H1 (cell line): ENCODE results near the gene RBM20. TPM values are rescaled to one million over a fixed set of nuclear protein-coding genes. Genes with fewer than 3 reads are reported as not detected.

Source experiments
- ATF2 ChIP-seq: IDR thresholded peaks from 2 replicates; pipeline ENCODE4 v1.6.1; 2012; ENCODE audit warnings: low read length, inconsistent platforms
- ATF3 ChIP-seq: IDR thresholded peaks from 2 replicates; pipeline ENCODE4 v1.6.1; 2011; ENCODE audit warnings: low read depth, mild to moderate bottlenecking, low read length; ENCODE audit not compliant: insufficient read depth
- CBX8 ChIP-seq: fragments of 300-800, 300-1000 bp; sonication (generic); IDR thresholded peaks from 2 replicates; pipeline ENCODE4 v1.7.1; 2016; ENCODE audit warnings: low read depth, low read length, borderline replicate concordance
- CHD7 ChIP-seq: fragments of 300-600 bp; sonication (generic); IDR thresholded peaks from 2 replicates; pipeline ENCODE4 v1.7.1; 2012; ENCODE audit warnings: low read length, moderate library complexity, mild to moderate bottlenecking, inconsistent platforms; ENCODE audit not compliant: insufficient replicate concordance
- EGR1 ChIP-seq: IDR thresholded peaks from 2 replicates; pipeline ENCODE4 v1.6.1; 2011; ENCODE audit warnings: low read depth, low read length, borderline replicate concordance
- NRF1 ChIP-seq: IDR thresholded peaks from 2 replicates; pipeline ENCODE4 v1.6.1; 2011; ENCODE audit warnings: mild to moderate bottlenecking, low read depth, low read length, improper control_type of control experiment
- RXRA ChIP-seq: IDR thresholded peaks from 2 replicates; pipeline ENCODE4 v1.6.1; 2011; ENCODE audit warnings: low read depth, mild to moderate bottlenecking, low read length, moderate library complexity; ENCODE audit not compliant: insufficient read depth
- SAP30 ChIP-seq: fragments of 300-600 bp; sonication (generic); IDR thresholded peaks from 2 replicates; pipeline ENCODE4 v1.7.1; 2012; ENCODE audit warnings: low read length, moderate library complexity, mild to moderate bottlenecking, inconsistent platforms; ENCODE audit not compliant: insufficient read depth, insufficient replicate concordance
- SIRT6 ChIP-seq: IDR thresholded peaks from one replicate; pipeline ENCODE4 v1.7.1; 2012; ENCODE audit warnings: low read length, inconsistent platforms
- polyA plus RNA-seq, 7 experiments: library from polyadenylated mRNA; depleted of rRNA in 3 of 7; stranded (reverse) in 5 of 7; unstranded in 2 of 7; fragments of >200 nt in 5 of 7; fragments of 200-250 nt in 2 of 7; gene quantifications; 1 replicate in 5 of 7; 2 replicates in 1 of 7; 4 replicates in 1 of 7; pipeline versions ENCODE4 v1.2.1 to v1.2.3, GENCODE V29; 2011 to 2013; ENCODE audit warnings: missing spikeins in 2 of 7, mixed read lengths in 2 of 7
- total RNA-seq: library from RNA; stranded (reverse); fragmentation: NEBNext Ultra II Directional; extraction: Animal tissue kit (Norgen Biotek cat#: 25700); gene quantifications from 2 replicates; pipeline ENCODE4 v1.2.1, GENCODE V29; 2021

The RBM20 gene
- total and polyA plus RNA-seq, 2 of the 8 experiments (the other 6 are each of a cell fraction or from before 2014, with no cell fraction given), result 0.05 to 0.63 TPM

- no peak for TF ChIP-seq CHD7
- no peak for TF ChIP-seq RXRA
- no peak for TF ChIP-seq NRF1
- TF ChIP-seq ATF2, result no peak
- no peak for TF ChIP-seq EGR1
- TF ChIP-seq ATF3, result no peak
- no peak for TF ChIP-seq CBX8
- TF ChIP-seq SIRT6, result no peak
- no peak for TF ChIP-seq SAP30
Measured at GRCh38 chr10:110739811-110740271, 95.7 kb downstream of the RBM20 start (continued).
